ENCODE data around the gene IL1RL2.

- TF ChIP-seq CTCF (conservative IDR thresholded peaks at IDR 0.05; ENCODE audit: low read depth, low read length) (no peak), EZH2phosphoT487 (IDR thresholded peaks at IDR 0.05; ENCODE audit: borderline replicate concordance, low read length) (no peak)
Observed at GRCh38 chr2:102261467-102262135, 74.8 kb downstream of the IL1RL2 start.

Measured in PC-3 (cell line).